ENCODE data around the gene PTGR2. TPM values are rescaled to one million over a fixed set of nuclear protein-coding genes. Genes with fewer than 3 reads are reported as not detected.
"Not testable (repeated sequence)": the region's sequence is repeated elsewhere in the genome, so short reads cannot be mapped to it uniquely, and the experiment has no call there.

PTGR2 gene
- 8.6 TPM for polyA plus RNA-seq (ENCODE audit: insufficient read length)

GRCh38 chr14:73851567-73852382, at the start of gene PTGR2:
Gene PTGR2, plus strand, starts transcription at chr14:73851831. Its CDS starts 7,032 bp downstream, at chr14:73858863.
- peak; percentile 98 for DNase-seq

GRCh38 chr14:73802431-73803188, 49.0 kb upstream of the PTGR2 start:
- no peak for DNase-seq

GRCh38 chr14:73804636-73805035, 47.0 kb upstream of the PTGR2 start:
- no peak for DNase-seq

- no peak for DNase-seq
Observed at GRCh38 chr14:73807457-73807856, 44.2 kb upstream of the PTGR2 start.

GRCh38 chr14:73809391-73809790, 42.2 kb upstream of the PTGR2 start:
- DNase-seq = peak; percentile 47

GRCh38 chr14:73810478-73811163, 41.0 kb upstream of the PTGR2 start:
- DNase-seq = no peak

- no peak for DNase-seq
Observed at GRCh38 chr14:73811164-73811503, 40.5 kb upstream of the PTGR2 start.

GRCh38 chr14:73814153-73814552, 37.5 kb upstream of the PTGR2 start:
- DNase-seq = no peak

- DNase-seq = no peak
Observed at GRCh38 chr14:73815849-73816248, 35.8 kb upstream of the PTGR2 start.

GRCh38 chr14:73816393-73816816, 35.2 kb upstream of the PTGR2 start:
- no peak for DNase-seq

- DNase-seq = no peak
Observed at GRCh38 chr14:73817020-73817655, 34.5 kb upstream of the PTGR2 start.

GRCh38 chr14:73818821-73819220, 32.8 kb upstream of the PTGR2 start:
- DNase-seq = no peak

GRCh38 chr14:73820631-73821030, 31.0 kb upstream of the PTGR2 start:
- no peak for DNase-seq

- no peak for DNase-seq
Observed at GRCh38 chr14:73823339-73823885, 28.2 kb upstream of the PTGR2 start.

- no peak for DNase-seq
Observed at GRCh38 chr14:73824127-73824526, 27.5 kb upstream of the PTGR2 start.

GRCh38 chr14:73824536-73824935, 27.1 kb upstream of the PTGR2 start:
- DNase-seq = no peak

GRCh38 chr14:73825551-73826188, 26.0 kb upstream of the PTGR2 start:
- DNase-seq = peak; percentile 91

- not testable (repeated sequence) for DNase-seq
Observed at GRCh38 chr14:73827190-73827589, 24.4 kb upstream of the PTGR2 start.

GRCh38 chr14:73829071-73829470, 22.6 kb upstream of the PTGR2 start:
- DNase-seq = no peak

GRCh38 chr14:73829526-73830431, 21.9 kb upstream of the PTGR2 start:
- no peak for DNase-seq

GRCh38 chr14:73833034-73833433, 18.6 kb upstream of the PTGR2 start:
- peak; percentile 66 for DNase-seq

All from hindlimb muscle (tissue), 1 donor.